HepG2 (cell line): Measurements from ENCODE around the gene ASB16. TPM values are rescaled to one million over a fixed set of nuclear protein-coding genes. Genes with fewer than 3 reads are reported as not detected.

Experiments
- ATAC-seq: fragments of 200-7000 bp; cut with Tn5 transposase; 3 replicates; pipeline ENCODE4 v1.9.1; 2020; ENCODE audit warnings: mild to moderate bottlenecking, moderate library complexity
- BruUV-seq: library from RNA; stranded (reverse); fragments of 400-500 nt; replicated peaks from 2 replicates; lab custom pipeline; 2021; lab: Mats Ljungman, UMichigan
- CTCF ChIA-PET: fragments of 300-600 bp; formaldehyde crosslinking; extraction: SDS; loops from one replicate; lab custom pipeline; 2021; ENCODE audit warnings: low total read pairs, inconsistent platforms, low intra/inter-chr PET ratio; lab: Yijun Ruan, JAX
- POLR2A ChIA-PET: fragments of 350-600 bp; sonication (Branson Sonifier 250); formaldehyde crosslinking; loops from one replicate; lab custom pipeline; 2020; ENCODE audit warnings: antibody characterized with exemption, inconsistent platforms; lab: Yijun Ruan, JAX
- DNase-seq: peaks from one replicate; pipeline ENCODE4 v3.0.0-alpha.2; 2015; ENCODE audit warnings: low spot score
- FAIRE-seq: peaks from 3 replicates; lab custom pipeline; 2011; peaks lifted over from hg19 to GRCh38; lab: Jason Lieb, UNC
- H2AFZ ChIP-seq: one replicate; pipeline ENCODE4 v1.6.1; 2011; ENCODE audit warnings: low read length, inconsistent platforms
- H3K27ac ChIP-seq: fragments of 300-600 bp; 3 replicates; pipeline ENCODE4 v1.8.0; 2011; ENCODE audit warnings: mixed run types, mild to moderate bottlenecking, mixed read lengths, low read length, inconsistent platforms; ENCODE audit not compliant: insufficient read depth; ENCODE audit errors: extremely low read length
- H3K27me3 ChIP-seq, 2 experiments: fragments of 200-600 bp in 1 of 2; 2 replicates in 1 of 2; 3 replicates in 1 of 2; pipeline versions ENCODE4 v1.6.0 to v1.8.0; 2011; ENCODE audit warnings: low read length in 2 of 2, mild to moderate bottlenecking in 2 of 2, moderate library complexity in 2 of 2, inconsistent platforms in 1 of 2; ENCODE audit not compliant: insufficient read depth in 2 of 2, control insufficient read depth in 1 of 2
- H3K36me3 ChIP-seq, 2 experiments: fragments of 200-600 bp in 1 of 2; replicated peaks in 1 of 2; 2 replicates in 1 of 2; 3 replicates in 1 of 2; pipeline versions ENCODE4 v1.5.1 to v1.8.0; 2011; ENCODE audit warnings: low read length in 2 of 2, inconsistent platforms in 1 of 2; ENCODE audit not compliant: insufficient read depth in 2 of 2, control insufficient read depth in 1 of 2
- H3K4me1 ChIP-seq: 2 replicates; pipeline ENCODE4 v1.5.1; 2012; ENCODE audit warnings: low read length, inconsistent platforms; ENCODE audit not compliant: insufficient read depth
- H3K4me2 ChIP-seq: 2 replicates; pipeline ENCODE4 v1.6.0; 2011; ENCODE audit warnings: low read depth, low read length, inconsistent platforms
- H3K4me3 ChIP-seq, 3 experiments: fragments of 200-600 bp in 1 of 3; sonication (generic), shearing (Covaris generic) in 1 of 3; replicated peaks in 1 of 3; 2 replicates each; pipeline ENCODE4 v1.5.1; 2011 to 2016; ENCODE audit warnings: low read length in 3 of 3, inconsistent platforms in 2 of 3, low read depth in 2 of 3, mild to moderate bottlenecking in 2 of 3, control low read depth in 1 of 3, mixed read lengths in 1 of 3; ENCODE audit not compliant: insufficient read depth in 1 of 3
- H3K79me2 ChIP-seq: one replicate; pipeline ENCODE4 v1.6.1; 2011; ENCODE audit warnings: low read length, inconsistent platforms; ENCODE audit not compliant: insufficient read depth
- H3K9ac ChIP-seq: 2 replicates; pipeline ENCODE4 v1.6.0; 2011; ENCODE audit warnings: mild to moderate bottlenecking, low read depth, low read length, inconsistent platforms; ENCODE audit not compliant: insufficient read depth
- H3K9me3 ChIP-seq: 2 replicates; pipeline ENCODE4 v1.5.1; 2012; ENCODE audit warnings: mild to moderate bottlenecking, low read length
- H4K20me1 ChIP-seq: 2 replicates; pipeline ENCODE4 v1.6.0; 2011; ENCODE audit warnings: inconsistent platforms, mild to moderate bottlenecking, low read length, moderate library complexity; ENCODE audit not compliant: insufficient read depth
- ADNP ChIP-seq: sonication (generic); formaldehyde crosslinking; IDR thresholded peaks from 2 replicates; pipeline ENCODE4 v1.4.0; 2020; ENCODE audit warnings: missing genetic modification reagents
- ARNT2 ChIP-seq: sonication (generic); formaldehyde crosslinking; IDR thresholded peaks from 2 replicates; pipeline ENCODE4 v1.8.0; 2022; ENCODE audit warnings: mild to moderate bottlenecking, low read depth, missing genetic modification reagents, moderate library complexity
- ASH2L ChIP-seq: fragments of 300-600, 200-600 bp; sonication (generic); IDR thresholded peaks from 2 replicates; pipeline ENCODE4 v1.7.0; 2017; ENCODE audit warnings: low read depth, mild to moderate bottlenecking, moderate library complexity, mixed read lengths, low read length; ENCODE audit not compliant: insufficient read length
- BRCA1 ChIP-seq: sonication (generic); formaldehyde crosslinking; IDR thresholded peaks from 2 replicates; pipeline ENCODE4 v1.4.0; 2020; ENCODE audit warnings: missing genetic modification reagents
- DMAP1 ChIP-seq: IDR thresholded peaks from 2 replicates; pipeline ENCODE4 v1.6.1; 2016
- FOSL2 ChIP-seq: sonication (generic); formaldehyde crosslinking; IDR thresholded peaks from 2 replicates; pipeline ENCODE4 v1.4.0; 2020; ENCODE audit warnings: missing genetic modification reagents
- HOXA5 ChIP-seq: sonication (generic); formaldehyde crosslinking; IDR thresholded peaks from 2 replicates; pipeline ENCODE4 v1.4.0; 2020; ENCODE audit warnings: missing genetic modification reagents
- KLF6 ChIP-seq: IDR thresholded peaks from 2 replicates; pipeline ENCODE4 v1.8.0; 2016; ENCODE audit warnings: missing biosample characterization, missing genetic modification reagents
- MEIS1 ChIP-seq: sonication (generic); formaldehyde crosslinking; IDR thresholded peaks from 2 replicates; pipeline ENCODE4 v1.9.0; 2021; ENCODE audit warnings: mild to moderate bottlenecking, missing genetic modification reagents, moderate library complexity, borderline replicate concordance
- POGZ ChIP-seq: sonication (generic); formaldehyde crosslinking; IDR thresholded peaks from 2 replicates; pipeline ENCODE4 v1.4.0; 2020; ENCODE audit warnings: mild to moderate bottlenecking, missing genetic modification reagents
- REPIN1 ChIP-seq: sonication (generic); formaldehyde crosslinking; IDR thresholded peaks from 2 replicates; pipeline ENCODE4 v1.8.0; 2022; ENCODE audit warnings: missing genetic modification reagents, low read depth, mild to moderate bottlenecking, borderline replicate concordance
- RXRB ChIP-seq: IDR thresholded peaks from 2 replicates; pipeline ENCODE4 v1.6.1; 2016; ENCODE audit warnings: borderline replicate concordance, missing genetic modification reagents, missing compliant biosample characterization
- ZBTB38 ChIP-seq: sonication (generic); formaldehyde crosslinking; IDR thresholded peaks from 2 replicates; pipeline ENCODE4 v1.5.1; 2020; ENCODE audit warnings: mild to moderate bottlenecking, missing genetic modification reagents
- ZMYM2 ChIP-seq: sonication (generic); formaldehyde crosslinking; IDR thresholded peaks from 2 replicates; pipeline ENCODE4 v1.8.0; 2022; ENCODE audit warnings: mild to moderate bottlenecking, missing genetic modification reagents
- ZNF354B ChIP-seq: sonication (generic); formaldehyde crosslinking; IDR thresholded peaks from 2 replicates; pipeline ENCODE4 v1.8.0; 2022; ENCODE audit warnings: mild to moderate bottlenecking, missing genetic modification reagents
- ZNF441 ChIP-seq: sonication (generic); formaldehyde crosslinking; IDR thresholded peaks from 2 replicates; pipeline ENCODE4 v1.7.0; 2021; ENCODE audit warnings: missing genetic modification reagents, borderline replicate concordance
- ZNF644 ChIP-seq: IDR thresholded peaks from 2 replicates; pipeline ENCODE4 v1.6.1; 2016; ENCODE audit warnings: low read depth
- ZSCAN31 ChIP-seq: sonication (generic); formaldehyde crosslinking; IDR thresholded peaks from 2 replicates; pipeline ENCODE4 v1.5.0; 2020; ENCODE audit warnings: low read depth, mild to moderate bottlenecking, missing genetic modification reagents
- WGBS: methylation state at CpG from one replicate; pipeline ENCODE4 v1.1.6; 2017; ENCODE audit warnings: low lambda C conversion rate; 5-methylcytosine and 5-hydroxymethylcytosine counted together
- in situ Hi-C: cut with HindIII; loops from 2 replicates; pipeline ENCODE4 v1.10.0; 2017; ENCODE audit warnings: low pct_unique_long_range_greater_than_20kb; ENCODE audit not compliant: extremely low pct_ligation_motif_present
- intact Hi-C: fragments of 100-400 bp; cut with micrococcal nuclease; formaldehyde crosslinking; loops from one replicate; pipeline ENCODE4 v1.10.0; 2022; ENCODE audit not compliant: unreplicated experiment
- polyA plus RNA-seq, 8 experiments: library from polyadenylated mRNA; depleted of rRNA in 3 of 8; stranded (reverse) in 7 of 8; unstranded in 1 of 8; fragments of >200 nt; fragmentation: Illumina TruSeq in 4 of 8; extraction: Trizol in 4 of 8; gene quantifications; 2 replicates each; pipeline versions ENCODE4 v1.2.1 to v1.2.3, GENCODE V29; 2011 to 2016; ENCODE audit warnings: low read depth in 4 of 8, missing spikeins in 1 of 8, mixed read lengths in 1 of 8; ENCODE audit not compliant: insufficient read depth in 1 of 8
- total RNA-seq, 5 experiments: library from RNA; depleted of rRNA; stranded (reverse); fragments of >200 nt; fragmentation: Illumina TruSeq; extraction: Trizol; gene quantifications; 2 replicates each; pipeline ENCODE4 v1.2.3, GENCODE V29; 2016; ENCODE audit warnings: low read depth in 1 of 5
- TF ChIP-seq, protein P1 (sequence below): sonication (generic); formaldehyde crosslinking; IDR thresholded peaks from 2 replicates; pipeline ENCODE4 v1.5.0; 2020; ENCODE audit warnings: mild to moderate bottlenecking, missing genetic modification reagents
- TF ChIP-seq, protein P2 (sequence below): sonication (generic); formaldehyde crosslinking; IDR thresholded peaks from 2 replicates; pipeline ENCODE4 v1.4.0; 2020; ENCODE audit warnings: missing genetic modification reagents

The ASB16 gene
- total and polyA plus RNA-seq, 2 of the 13 experiments (the other 11 are each of a cell fraction or from before 2014, with no cell fraction given) = 0.07 TPM; not detected in 1

DNA sequence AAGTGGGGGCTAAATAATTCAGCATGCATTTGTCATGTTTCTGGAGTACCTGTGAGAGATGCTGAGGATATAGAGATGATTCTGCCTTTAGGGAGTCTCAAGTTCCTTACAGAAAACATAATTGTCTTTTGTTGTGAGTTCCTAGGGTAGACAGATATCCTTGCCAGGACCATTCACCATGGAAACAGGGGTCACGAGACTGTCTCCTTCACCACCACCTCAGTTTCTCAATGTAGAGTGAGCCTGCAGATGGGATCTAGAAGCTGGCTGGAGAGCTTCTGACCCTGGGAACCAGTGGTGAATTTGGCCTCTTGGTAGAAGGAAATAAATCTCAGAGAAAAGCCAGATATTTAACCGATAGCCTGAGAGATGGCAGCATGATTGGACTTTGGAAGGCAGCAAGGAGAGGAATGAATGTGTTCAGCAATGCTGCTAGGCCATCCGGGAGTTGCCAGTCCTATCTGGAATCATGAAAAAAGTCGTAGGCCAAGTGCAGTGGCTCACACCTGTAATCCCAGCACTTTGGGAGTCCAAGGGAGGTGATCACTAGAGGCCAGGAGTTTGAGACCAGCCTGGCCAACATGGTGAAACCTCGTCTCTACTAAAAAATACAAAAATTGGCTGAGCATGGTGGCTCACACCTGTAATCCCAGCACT, 39.7 kb upstream of the ASB16 start:
- FAIRE-seq (peak; percentile 57), DNase-seq (peak; percentile 67), ATAC-seq (peak; percentile 33)
- Histone ChIP-seq H3K9ac (peak overlapping the region; percentile 6; the same call in 1 of the 2 replicates), H3K4me2 (peak overlapping the region; percentile 76), H4K20me1 (no peaks in the 10 kb centered on the region), H3K9me3 (no peaks in the 10 kb centered on the region), H3K4me3 (peak overlapping the region in 1 of 3 experiments; percentile 24; a peak in 1 of 6 replicates), H3K27ac (peak overlapping the region; percentile 51), H3K79me2 (no peaks in the 10 kb centered on the region), H3K4me1 (peaks cover 96% of the 10 kb centered on the region), H3K36me3 (no peaks in the 10 kb centered on the region), H2AFZ (peak overlapping the region; percentile 79), H3K27me3 (no peaks in the 10 kb centered on the region; a peak in 1 of 5 replicates)
- POLR2A ChIA-PET = interaction anchor here (1.6 kb wide), 1 partner anchor 20 kb away, joined by 4 read pairs; no protein-coding TSS in a partner anchor
- CTCF ChIA-PET = interaction anchor here (1.2 kb wide), 1 partner anchor 47 kb away, joined by 3 read pairs; no protein-coding TSS in a partner anchor
- no TSS peak for BruUV-seq
- intact Hi-C loops (no loop called here), in situ Hi-C loops (no loop called here)
- 8% methylated on average over 5 of the region's 5 CpGs for WGBS
- TF ChIP-seq DMAP1 (CRISPR knock-in tag) (0 out of 2 replicates have a peak, but pooled peaks have one; percentile 36), ZSCAN31 (0 out of 2 replicates have a peak, but pooled peaks have one; percentile 58), KLF6 (CRISPR knock-in tag) (no peak), FOSL2 (CRISPR knock-in tag) (0 out of 2 replicates have a peak, but pooled peaks have one; percentile 6), ADNP (CRISPR knock-in tag) (peak; percentile 43; the same call in 1 of the 2 replicates), ZBTB38 (0 out of 2 replicates have a peak, but pooled peaks have one; percentile 16), ZNF644 (CRISPR knock-in tag) (peak; percentile 87; the same call in 1 of the 2 replicates), ZMYM2 (CRISPR knock-in tag) (peak; percentile 43; the same call in 1 of the 2 replicates), POGZ (no peak), ARNT2 (CRISPR knock-in tag) (0 out of 2 replicates have a peak, but pooled peaks have one; percentile 29), ZNF441 (CRISPR knock-in tag) (0 out of 2 replicates have a peak, but pooled peaks have one; percentile 29), REPIN1 (CRISPR knock-in tag) (0 out of 2 replicates have a peak, but pooled peaks have one; percentile 32), RXRB (CRISPR knock-in tag) (0 out of 2 replicates have a peak, but pooled peaks have one; percentile 21), ZNF354B (CRISPR knock-in tag) (peak; percentile 40; the same call in 1 of the 2 replicates), MEIS1 (CRISPR knock-in tag) (0 out of 2 replicates have a peak, but pooled peaks have one; percentile 26), ASH2L (peak; percentile 51), BRCA1 (CRISPR knock-in tag) (0 out of 2 replicates have a peak, but pooled peaks have one; percentile 35), HOXA5 (CRISPR knock-in tag) (no peak)
- TF ChIP-seq, protein P1, sequence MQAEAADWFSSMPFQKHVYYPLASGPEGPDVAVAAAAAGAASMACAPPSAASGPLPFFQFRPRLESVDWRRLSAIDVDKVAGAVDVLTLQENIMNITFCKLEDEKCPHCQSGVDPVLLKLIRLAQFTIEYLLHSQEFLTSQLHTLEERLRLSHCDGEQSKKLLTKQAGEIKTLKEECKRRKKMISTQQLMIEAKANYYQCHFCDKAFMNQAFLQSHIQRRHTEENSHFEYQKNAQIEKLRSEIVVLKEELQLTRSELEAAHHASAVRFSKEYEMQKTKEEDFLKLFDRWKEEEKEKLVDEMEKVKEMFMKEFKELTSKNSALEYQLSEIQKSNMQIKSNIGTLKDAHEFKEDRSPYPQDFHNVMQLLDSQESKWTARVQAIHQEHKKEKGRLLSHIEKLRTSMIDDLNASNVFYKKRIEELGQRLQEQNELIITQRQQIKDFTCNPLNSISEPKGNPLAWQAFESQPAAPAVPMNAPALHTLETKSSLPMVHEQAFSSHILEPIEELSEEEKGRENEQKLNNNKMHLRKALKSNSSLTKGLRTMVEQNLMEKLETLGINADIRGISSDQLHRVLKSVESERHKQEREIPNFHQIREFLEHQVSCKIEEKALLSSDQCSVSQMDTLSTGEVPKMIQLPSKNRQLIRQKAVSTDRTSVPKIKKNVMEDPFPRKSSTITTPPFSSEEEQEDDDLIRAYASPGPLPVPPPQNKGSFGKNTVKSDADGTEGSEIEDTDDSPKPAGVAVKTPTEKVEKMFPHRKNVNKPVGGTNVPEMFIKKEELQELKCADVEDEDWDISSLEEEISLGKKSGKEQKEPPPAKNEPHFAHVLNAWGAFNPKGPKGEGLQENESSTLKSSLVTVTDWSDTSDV (CRISPR knock-in tag) = no peak
- TF ChIP-seq, protein P2, sequence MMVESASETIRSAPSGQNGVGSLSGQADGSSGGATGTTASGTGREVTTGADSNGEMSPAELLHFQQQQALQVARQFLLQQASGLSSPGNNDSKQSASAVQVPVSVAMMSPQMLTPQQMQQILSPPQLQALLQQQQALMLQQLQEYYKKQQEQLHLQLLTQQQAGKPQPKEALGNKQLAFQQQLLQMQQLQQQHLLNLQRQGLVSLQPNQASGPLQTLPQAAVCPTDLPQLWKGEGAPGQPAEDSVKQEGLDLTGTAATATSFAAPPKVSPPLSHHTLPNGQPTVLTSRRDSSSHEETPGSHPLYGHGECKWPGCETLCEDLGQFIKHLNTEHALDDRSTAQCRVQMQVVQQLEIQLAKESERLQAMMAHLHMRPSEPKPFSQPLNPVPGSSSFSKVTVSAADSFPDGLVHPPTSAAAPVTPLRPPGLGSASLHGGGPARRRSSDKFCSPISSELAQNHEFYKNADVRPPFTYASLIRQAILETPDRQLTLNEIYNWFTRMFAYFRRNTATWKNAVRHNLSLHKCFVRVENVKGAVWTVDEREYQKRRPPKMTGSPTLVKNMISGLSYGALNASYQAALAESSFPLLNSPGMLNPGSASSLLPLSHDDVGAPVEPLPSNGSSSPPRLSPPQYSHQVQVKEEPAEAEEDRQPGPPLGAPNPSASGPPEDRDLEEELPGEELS (CRISPR knock-in tag) = 0 out of 2 replicates have a peak, but pooled peaks have one; percentile 18
